HUES6 (cell line): ENCODE data around the gene SYCP2.

Experiments used
- H3K27ac ChIP-seq: 2 replicates; pipeline ENCODE4 v1.7.0; 2013; ENCODE audit warnings: low read depth, mild to moderate bottlenecking, low read length, inconsistent platforms
- H3K27me3 ChIP-seq: 2 replicates; pipeline ENCODE4 v1.6.1; 2013; ENCODE audit warnings: low read length; ENCODE audit not compliant: control insufficient read depth, insufficient read depth
- H3K36me3 ChIP-seq: 2 replicates; pipeline ENCODE4 v1.6.1; 2013; ENCODE audit warnings: low read length; ENCODE audit not compliant: control insufficient read depth, insufficient read depth
- H3K4me1 ChIP-seq: 2 replicates; pipeline ENCODE4 v1.6.1; 2013; ENCODE audit warnings: low read length; ENCODE audit not compliant: control insufficient read depth, insufficient read depth
- H3K4me3 ChIP-seq: 2 replicates; pipeline ENCODE4 v1.5.1; 2013; ENCODE audit warnings: low read depth, low read length
- H3K9ac ChIP-seq: one replicate; pipeline ENCODE4 v1.6.1; 2013; ENCODE audit warnings: mild to moderate bottlenecking, low read length
- H3K9me3 ChIP-seq: 2 replicates; pipeline ENCODE4 v1.6.1; 2013; ENCODE audit warnings: low read depth, low read length; ENCODE audit not compliant: control insufficient read depth, insufficient read depth

SYCP2 gene

DNA sequence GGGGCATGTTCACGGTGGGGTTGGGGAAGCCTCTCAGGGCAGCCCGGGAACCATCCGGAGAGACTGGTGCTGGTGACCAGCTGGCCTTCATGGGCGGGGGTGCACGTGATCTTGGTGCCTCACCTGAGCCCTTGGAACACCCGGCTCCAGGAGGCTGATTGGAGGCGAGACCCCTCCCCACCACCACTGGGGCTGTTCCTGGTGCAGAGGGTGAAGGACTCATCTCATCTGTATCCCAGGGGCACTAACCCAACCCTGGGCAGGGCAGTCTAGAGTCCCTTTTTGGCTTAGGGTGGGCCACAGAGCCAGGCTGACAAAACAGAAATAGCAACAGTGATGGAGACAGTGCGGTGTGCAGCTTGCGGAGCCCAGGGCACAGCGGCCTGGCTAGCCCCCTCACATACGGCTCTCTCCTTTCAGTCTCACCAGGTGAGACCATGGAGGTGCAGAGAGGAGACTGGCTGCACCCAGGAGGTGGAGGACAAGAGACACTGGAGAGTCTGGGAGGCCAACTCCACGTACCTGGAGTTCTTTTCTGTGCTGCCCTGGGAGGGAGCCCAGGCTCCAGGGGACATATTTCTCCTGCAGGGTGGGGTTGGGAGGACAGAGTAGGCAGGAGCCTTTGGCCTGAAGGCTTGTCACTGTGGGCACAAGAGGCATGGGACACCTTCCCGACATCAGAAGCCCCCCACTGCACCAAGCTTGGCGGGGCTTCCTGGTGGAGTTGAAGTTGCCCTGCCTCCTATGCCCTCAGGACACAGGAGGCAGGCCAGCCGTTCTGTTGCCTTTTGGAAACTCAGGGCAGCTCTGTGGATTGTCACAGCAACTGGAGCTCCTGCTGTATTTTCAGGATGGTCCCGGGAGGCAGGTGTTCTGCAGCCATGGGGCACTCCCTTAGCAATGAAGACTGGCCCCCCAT is 106.0 kb downstream of the SYCP2 start:
- Histone ChIP-seq H3K9me3 (no peaks in the 10 kb centered on the region), H3K27ac (no peak overlapping the region)

DNA sequence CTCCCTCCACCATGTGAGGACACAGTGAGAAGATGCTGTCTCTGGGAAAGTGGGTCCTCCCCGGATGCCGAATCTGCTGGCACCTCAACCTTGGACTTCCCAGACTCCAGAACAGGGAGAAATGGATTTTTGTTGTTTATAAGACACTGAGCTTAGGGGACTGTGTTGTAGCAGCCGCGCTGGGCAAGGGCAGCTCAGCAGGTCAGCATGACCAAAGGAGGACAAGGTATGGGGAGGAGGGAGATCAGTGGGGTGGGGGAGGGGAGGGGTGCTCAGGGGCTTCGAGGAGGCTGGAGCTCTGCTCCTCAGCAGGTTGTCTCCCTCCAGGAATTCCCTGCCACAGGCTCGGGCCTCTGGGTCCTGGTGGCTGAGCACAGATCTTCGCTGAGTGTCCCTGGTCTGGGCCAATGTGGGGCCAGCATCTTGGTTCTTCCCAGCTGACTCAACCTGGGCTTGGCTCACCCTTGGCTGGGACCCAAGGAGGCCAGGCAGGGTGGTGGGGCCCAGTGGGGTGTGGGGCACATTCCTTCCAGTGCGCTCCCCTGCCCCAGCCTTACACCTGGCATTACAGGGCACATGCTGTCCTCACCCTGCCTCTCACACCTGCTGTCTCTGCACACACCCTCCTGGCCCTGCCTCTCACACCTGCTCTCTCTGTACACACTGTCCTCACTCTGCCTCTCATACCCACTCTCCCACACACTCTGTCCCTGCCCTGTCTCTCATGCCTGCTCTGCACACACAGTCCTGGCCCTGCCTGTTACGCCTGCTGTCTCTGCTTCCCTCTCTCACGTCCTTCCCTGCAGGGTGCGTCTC is 107.3 kb downstream of the SYCP2 start:
- Histone ChIP-seq H3K9ac (no peak overlapping the region), H3K4me3 (no peak overlapping the region), H3K27me3 (peaks cover 12% of the 10 kb centered on the region; the same call in 1 of the 2 replicates), H3K9me3 (no peaks in the 10 kb centered on the region), H3K4me1 (no peaks in the 10 kb centered on the region; the same call in 1 of the 2 replicates), H3K36me3 (no peaks in the 10 kb centered on the region), H3K27ac (no peak overlapping the region)

More for the DNA sequence above, 106.0 kb downstream of the SYCP2 start:
- H3K9ac ChIP-seq, result no peak overlapping the region
- H3K27me3 ChIP-seq, result peaks cover 12% of the 10 kb centered on the region; the same call in 1 of the 2 replicates
- no peak overlapping the region for H3K4me3 ChIP-seq
- H3K4me1 ChIP-seq, result no peaks in the 10 kb centered on the region; the same call in 1 of the 2 replicates
- H3K36me3 ChIP-seq, result no peaks in the 10 kb centered on the region

DNA sequence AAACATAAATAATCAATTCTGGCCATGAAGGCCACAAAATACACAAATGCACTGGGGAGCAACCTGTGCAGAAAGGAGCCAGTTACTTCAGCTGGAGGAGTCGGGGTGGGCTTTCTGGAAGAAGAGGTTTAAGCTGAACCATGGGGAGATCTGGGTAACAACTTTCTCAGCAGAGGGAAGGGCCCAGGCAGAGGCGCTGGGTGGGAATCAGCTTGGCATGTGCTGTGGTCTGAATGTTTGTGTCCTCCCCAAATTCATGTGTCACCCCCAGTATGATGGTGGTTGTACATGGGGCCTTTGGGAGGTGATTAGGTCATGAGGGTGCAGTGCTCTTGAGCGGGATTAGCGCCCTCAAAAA is 107.9 kb downstream of the SYCP2 start:
- H3K36me3 ChIP-seq, result no peaks in the 10 kb centered on the region
- H3K9ac ChIP-seq, result no peak overlapping the region
- H3K4me3 ChIP-seq, result no peak overlapping the region
- no peak overlapping the region for H3K27ac ChIP-seq
- peaks cover 12% of the 10 kb centered on the region; the same call in 1 of the 2 replicates for H3K27me3 ChIP-seq
- no peaks in the 10 kb centered on the region for H3K9me3 ChIP-seq
- H3K4me1 ChIP-seq, result no peaks in the 10 kb centered on the region; the same call in 1 of the 2 replicates

DNA sequence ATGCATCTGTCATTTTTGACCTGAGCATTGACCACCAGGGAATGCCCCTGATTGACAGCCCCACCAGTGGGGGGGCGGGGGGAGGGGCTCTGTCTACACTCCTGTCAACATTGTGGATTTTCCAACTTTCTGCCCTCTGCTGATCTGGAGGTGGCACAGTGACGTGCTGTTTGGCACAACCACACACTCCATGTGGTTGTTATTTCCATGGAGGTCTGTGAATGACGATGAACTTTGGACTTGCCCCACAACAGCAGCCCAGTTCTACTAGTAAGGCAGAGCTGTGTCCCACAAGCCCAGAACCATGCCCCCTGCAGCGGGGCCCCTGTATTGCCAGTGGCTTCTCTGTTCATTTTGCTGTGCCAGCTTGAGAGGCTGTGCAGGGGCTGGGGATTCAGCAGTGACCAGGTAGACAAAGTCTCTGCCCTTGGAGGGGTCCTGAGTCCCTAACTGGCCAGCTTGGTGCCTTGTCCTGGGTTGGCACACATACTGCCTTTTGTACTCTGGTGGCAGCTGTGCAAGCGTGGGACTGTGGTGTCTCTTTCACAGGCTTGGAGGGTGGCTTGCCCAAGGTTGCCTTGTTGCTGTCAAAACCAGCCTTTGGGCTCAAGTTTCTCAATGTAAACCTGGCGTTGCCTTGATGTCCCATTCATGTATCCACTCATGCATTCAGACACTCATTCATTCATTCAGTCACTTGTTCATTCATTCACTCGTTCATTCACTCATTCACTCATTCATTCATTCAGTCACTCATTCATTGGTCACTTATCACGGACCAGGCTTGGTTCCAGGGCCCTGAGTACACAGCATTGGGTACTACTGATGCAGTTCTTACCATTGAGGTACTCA is 108.5 kb downstream of the SYCP2 start:
- H3K27me3 ChIP-seq, result peaks cover 12% of the 10 kb centered on the region; the same call in 1 of the 2 replicates
- no peak overlapping the region for H3K9ac ChIP-seq
- H3K36me3 ChIP-seq, result no peaks in the 10 kb centered on the region
- H3K27ac ChIP-seq, result no peak overlapping the region
- no peak overlapping the region for H3K4me3 ChIP-seq
- H3K9me3 ChIP-seq, result no peaks in the 10 kb centered on the region
- no peaks in the 10 kb centered on the region; the same call in 1 of the 2 replicates for H3K4me1 ChIP-seq

DNA sequence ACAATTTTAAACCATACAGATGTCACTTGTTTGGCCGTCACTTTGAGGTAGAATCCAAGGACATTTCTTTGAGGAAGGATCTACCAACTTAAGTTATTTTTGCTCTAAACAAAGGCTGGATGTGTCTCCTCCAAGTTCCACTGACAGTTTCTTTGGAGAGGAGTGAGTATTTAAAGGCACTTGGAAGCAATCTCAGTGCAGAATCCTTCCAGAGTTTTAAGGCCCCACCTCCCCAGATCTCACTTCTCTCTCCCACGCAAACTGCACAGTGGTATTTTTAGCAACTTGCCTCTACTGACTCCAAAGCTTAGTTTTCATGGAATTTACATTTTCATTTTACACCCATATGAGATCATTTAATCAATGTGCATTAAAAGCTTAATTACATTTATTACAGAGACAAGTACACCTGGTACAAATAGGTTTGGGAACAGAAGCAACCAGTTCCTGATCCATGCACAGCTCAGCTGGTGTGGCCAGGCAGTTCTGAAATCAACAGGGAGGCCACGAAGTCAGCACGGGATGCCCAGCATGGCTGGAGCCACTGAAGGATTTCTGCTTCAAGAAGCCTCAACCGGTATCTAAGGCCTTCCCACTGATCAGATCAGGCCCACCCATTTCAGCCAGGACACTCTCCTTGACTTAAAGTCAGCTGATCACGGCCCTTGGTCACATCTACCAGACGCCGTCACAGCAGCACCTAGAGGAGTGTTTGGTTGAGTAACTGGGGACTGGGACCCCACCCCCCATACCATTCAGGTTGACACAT is 109.8 kb downstream of the SYCP2 start:
- H3K27me3 ChIP-seq, result 0 out of 2 replicates have a peak, but pooled peaks cover 10% of the 10 kb centered on the region
- no peaks in the 10 kb centered on the region for H3K36me3 ChIP-seq
- no peaks in the 10 kb centered on the region; the same call in 1 of the 2 replicates for H3K4me1 ChIP-seq
- H3K27ac ChIP-seq, result no peak overlapping the region
- H3K9me3 ChIP-seq, result no peaks in the 10 kb centered on the region
- H3K9ac ChIP-seq, result no peak overlapping the region
- no peak overlapping the region for H3K4me3 ChIP-seq

DNA sequence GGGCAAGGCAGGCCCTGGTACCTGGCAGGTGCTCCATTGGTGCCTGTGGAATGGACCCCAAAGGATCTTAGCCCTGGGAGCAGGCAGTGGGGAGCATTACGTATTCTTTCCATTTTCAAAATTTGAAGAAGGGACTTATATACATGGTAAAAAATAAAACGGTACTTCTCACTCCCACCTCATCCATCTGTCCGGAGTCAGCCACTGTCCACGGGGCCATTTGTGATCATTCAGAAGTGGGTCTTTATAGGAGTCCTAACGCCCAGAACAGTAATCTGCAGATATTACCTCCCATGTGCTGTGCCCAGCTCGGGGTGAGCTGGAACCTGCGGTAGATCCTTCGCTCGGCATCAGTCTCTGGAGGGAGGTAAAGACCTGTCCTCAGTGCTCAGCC is 110.4 kb downstream of the SYCP2 start:
- Histone ChIP-seq H3K4me1 (no peaks in the 10 kb centered on the region; the same call in 1 of the 2 replicates), H3K36me3 (no peaks in the 10 kb centered on the region), H3K4me3 (no peak overlapping the region), H3K27ac (no peak overlapping the region), H3K27me3 (0 out of 2 replicates have a peak, but pooled peaks cover 9% of the 10 kb centered on the region), H3K9ac (no peak overlapping the region), H3K9me3 (no peaks in the 10 kb centered on the region)

DNA sequence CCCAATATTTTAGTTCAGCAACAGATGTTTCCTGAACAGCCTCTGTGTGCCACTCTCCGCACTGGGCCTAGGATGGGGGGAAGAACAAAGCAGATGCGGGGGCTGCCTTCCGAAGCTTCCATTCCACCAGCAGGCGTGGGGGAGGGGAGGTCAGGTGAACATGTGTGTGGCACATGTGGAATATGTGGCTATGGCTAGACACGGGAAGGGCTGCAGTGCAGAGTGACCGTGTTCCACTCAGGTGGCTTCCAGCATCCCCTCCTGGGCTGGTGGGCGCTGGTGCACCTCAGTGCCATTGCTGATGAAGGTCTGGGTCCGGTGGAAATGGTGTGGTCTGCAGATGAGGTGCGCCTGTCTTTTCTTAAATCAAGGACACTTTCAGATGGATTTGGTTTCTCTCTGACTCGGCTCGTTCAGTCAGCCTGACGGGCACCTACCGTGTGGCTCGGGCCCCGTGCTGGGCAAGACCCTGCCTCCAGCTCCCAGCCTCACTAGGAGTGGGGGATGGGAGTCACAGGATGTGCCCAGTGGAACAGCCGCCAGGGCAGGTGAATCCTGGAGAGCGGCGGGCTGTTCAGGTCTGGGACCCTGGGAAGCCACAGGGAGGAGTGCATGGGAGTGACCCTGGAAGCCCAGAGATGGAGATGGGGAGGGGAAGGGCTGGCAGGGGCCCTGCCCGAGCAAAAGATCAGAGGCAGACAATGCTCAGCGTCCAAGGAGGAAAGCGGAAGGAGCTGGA is 111.0 kb downstream of the SYCP2 start:
- Histone ChIP-seq H3K27ac (no peak overlapping the region), H3K9me3 (no peaks in the 10 kb centered on the region), H3K4me1 (no peaks in the 10 kb centered on the region; the same call in 1 of the 2 replicates), H3K27me3 (0 out of 2 replicates have a peak, but pooled peaks cover 7% of the 10 kb centered on the region), H3K36me3 (no peaks in the 10 kb centered on the region), H3K4me3 (no peak overlapping the region), H3K9ac (no peak overlapping the region)

DNA sequence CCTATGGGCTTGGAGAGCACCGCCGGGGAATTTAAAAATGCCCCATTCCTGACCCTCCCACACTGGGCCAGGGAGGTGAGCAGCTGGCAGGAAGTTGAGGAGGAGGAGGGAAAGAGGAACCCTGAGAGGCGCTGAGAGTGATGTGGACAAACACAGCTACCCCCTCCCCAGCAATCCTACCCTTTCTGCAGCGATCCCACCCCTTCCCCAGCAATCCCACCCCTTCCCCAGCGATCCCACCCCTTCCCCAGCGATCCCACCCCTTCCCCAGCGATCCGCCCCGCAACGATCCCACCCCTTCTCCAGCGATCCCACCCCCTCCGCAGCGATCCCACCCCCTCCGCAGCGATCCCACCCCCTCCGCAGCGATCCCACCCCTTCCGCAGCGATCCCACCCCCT is 111.6 kb downstream of the SYCP2 start:
- Histone ChIP-seq H3K4me3 (no peak overlapping the region), H3K4me1 (no peaks in the 10 kb centered on the region; the same call in 1 of the 2 replicates), H3K36me3 (no peaks in the 10 kb centered on the region), H3K27me3 (0 out of 2 replicates have a peak, but pooled peaks cover 5% of the 10 kb centered on the region), H3K9ac (no peak overlapping the region), H3K9me3 (no peaks in the 10 kb centered on the region), H3K27ac (no peak overlapping the region)

DNA sequence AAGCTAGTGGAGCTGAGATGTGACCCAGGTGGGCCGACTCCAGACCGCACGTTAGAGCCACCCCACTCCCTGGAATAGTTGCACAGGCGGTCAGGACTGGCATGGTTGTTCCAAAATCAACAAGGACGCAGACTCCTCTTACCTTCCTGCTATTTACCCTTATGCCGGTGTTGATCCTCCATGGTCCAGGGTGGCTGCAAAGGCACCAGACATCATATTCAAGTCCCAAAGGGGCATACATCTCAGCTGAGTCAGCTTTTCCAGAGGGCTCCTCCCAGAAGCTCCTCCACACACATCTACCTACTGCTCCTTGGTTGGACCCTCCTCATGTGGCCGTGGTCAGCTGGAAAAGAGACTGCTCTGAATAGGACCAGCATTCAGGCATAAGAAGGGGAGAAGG is 112.2 kb downstream of the SYCP2 start:
- no peaks in the 10 kb centered on the region for H3K36me3 ChIP-seq
- H3K9me3 ChIP-seq, result no peaks in the 10 kb centered on the region
- no peaks in the 10 kb centered on the region; the same call in 1 of the 2 replicates for H3K4me1 ChIP-seq
- 0 out of 2 replicates have a peak, but pooled peaks cover 2% of the 10 kb centered on the region for H3K27me3 ChIP-seq
- H3K27ac ChIP-seq, result no peak overlapping the region
- H3K4me3 ChIP-seq, result no peak overlapping the region
- no peak overlapping the region for H3K9ac ChIP-seq
